OCI-LY3 (cell line): ENCODE data around the gene ATXN7L2.

Experiments
- H2AFZ ChIP-seq: fragments of 200-600, 300-600 bp; shearing (Covaris generic); 2 replicates; pipeline ENCODE4 v1.6.0; 2014; ENCODE audit warnings: antibody characterized with exemption, low read depth, low read length
- H3K27ac ChIP-seq: fragments of 200-600, 300-600 bp; sonication (generic); 2 replicates; pipeline ENCODE4 v1.5.1; 2014; ENCODE audit warnings: mild to moderate bottlenecking, low read length, moderate library complexity, mixed read lengths
- H3K27me3 ChIP-seq: fragments of 200-600, 300-600 bp; sonication (generic); 2 replicates; pipeline ENCODE4 v1.6.1; 2014; ENCODE audit warnings: low read depth, low read length, mixed read lengths
- H3K36me3 ChIP-seq: fragments of 200-600, 300-600 bp; sonication (generic); replicated peaks from 2 replicates; pipeline ENCODE3; 2014; ENCODE audit warnings: low read depth, low read length, mixed read lengths
- H3K4me1 ChIP-seq: fragments of 300-600, 200-600 bp; sonication (generic); 2 replicates; pipeline ENCODE4 v1.6.1; 2014; ENCODE audit warnings: low read length, mixed read lengths
- H3K4me2 ChIP-seq: fragments of 200-600, 300-600 bp; sonication (generic); 2 replicates; pipeline ENCODE4 v1.6.1; 2014; ENCODE audit warnings: low read length, mixed read lengths
- H3K4me3 ChIP-seq: fragments of 300-600, 200-600 bp; sonication (generic); 2 replicates; pipeline ENCODE4 v1.5.1; 2014; ENCODE audit warnings: antibody characterized with exemption, mild to moderate bottlenecking, low read length, moderate library complexity
- H3K79me2 ChIP-seq: fragments of 300-600, 200-600 bp; shearing (Covaris generic); 2 replicates; pipeline ENCODE4 v1.6.1; 2014; ENCODE audit warnings: mild to moderate bottlenecking, low read length, mixed read lengths
- H3K9ac ChIP-seq: fragments of 300-600, 200-600 bp; shearing (Covaris generic); 2 replicates; pipeline ENCODE4 v1.6.0; 2014; ENCODE audit warnings: mild to moderate bottlenecking, low read length, moderate library complexity
- H3K9me3 ChIP-seq: fragments of 200-600, 300-600 bp; shearing (Covaris generic); 2 replicates; pipeline ENCODE4 v1.6.1; 2014; ENCODE audit warnings: low read length, mixed read lengths; ENCODE audit not compliant: insufficient read depth
- H4K20me1 ChIP-seq: fragments of 200-600, 300-600 bp; sonication (generic); 2 replicates; pipeline ENCODE4 v1.6.1; 2016; ENCODE audit warnings: low read length, mixed read lengths; ENCODE audit not compliant: insufficient read depth
- EZH2phosphoT487 ChIP-seq: fragments of 200-600 bp; shearing (Covaris generic); IDR thresholded peaks from 2 replicates; pipeline ENCODE4 v1.6.1; 2018; ENCODE audit warnings: antibody characterized with exemption, mixed run types, low read depth
- TF ChIP-seq, protein P1 (sequence below): fragments of 200-600, 300-600 bp; sonication (generic); IDR thresholded peaks from 2 replicates; pipeline ENCODE4 v1.5.1; 2014; ENCODE audit warnings: antibody characterized with exemption, low read length, low read depth

ATXN7L2 gene

DNA sequence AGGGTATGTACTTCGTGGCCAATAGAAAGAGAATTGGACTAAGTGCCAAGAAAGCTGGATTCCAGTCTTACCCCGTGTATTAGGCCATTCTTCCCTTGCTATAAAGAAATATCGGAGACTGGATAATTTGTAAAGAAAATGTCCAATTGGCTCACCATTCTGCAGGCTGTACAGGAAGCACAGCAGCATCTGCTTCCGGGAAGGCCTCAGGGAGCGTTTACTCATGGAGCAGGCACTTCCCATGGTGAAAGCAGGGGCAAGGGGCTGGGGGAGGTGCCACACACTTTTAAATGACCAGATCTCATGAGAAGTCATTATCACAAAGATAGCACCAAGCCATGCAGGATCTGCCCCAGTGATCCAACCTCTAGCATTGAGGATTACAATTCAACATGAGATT is 33.6 kb downstream of the ATXN7L2 start:
- H3K4me2 ChIP-seq: no peak overlapping the region
- no peaks in the 10 kb centered on the region for H3K9me3 ChIP-seq
- no peaks in the 10 kb centered on the region for H4K20me1 ChIP-seq
- H3K4me1 ChIP-seq: peaks cover 14% of the 10 kb centered on the region
- no peaks in the 10 kb centered on the region for H3K36me3 ChIP-seq
- no peaks in the 10 kb centered on the region for H3K27me3 ChIP-seq
- TF ChIP-seq, protein P1, sequence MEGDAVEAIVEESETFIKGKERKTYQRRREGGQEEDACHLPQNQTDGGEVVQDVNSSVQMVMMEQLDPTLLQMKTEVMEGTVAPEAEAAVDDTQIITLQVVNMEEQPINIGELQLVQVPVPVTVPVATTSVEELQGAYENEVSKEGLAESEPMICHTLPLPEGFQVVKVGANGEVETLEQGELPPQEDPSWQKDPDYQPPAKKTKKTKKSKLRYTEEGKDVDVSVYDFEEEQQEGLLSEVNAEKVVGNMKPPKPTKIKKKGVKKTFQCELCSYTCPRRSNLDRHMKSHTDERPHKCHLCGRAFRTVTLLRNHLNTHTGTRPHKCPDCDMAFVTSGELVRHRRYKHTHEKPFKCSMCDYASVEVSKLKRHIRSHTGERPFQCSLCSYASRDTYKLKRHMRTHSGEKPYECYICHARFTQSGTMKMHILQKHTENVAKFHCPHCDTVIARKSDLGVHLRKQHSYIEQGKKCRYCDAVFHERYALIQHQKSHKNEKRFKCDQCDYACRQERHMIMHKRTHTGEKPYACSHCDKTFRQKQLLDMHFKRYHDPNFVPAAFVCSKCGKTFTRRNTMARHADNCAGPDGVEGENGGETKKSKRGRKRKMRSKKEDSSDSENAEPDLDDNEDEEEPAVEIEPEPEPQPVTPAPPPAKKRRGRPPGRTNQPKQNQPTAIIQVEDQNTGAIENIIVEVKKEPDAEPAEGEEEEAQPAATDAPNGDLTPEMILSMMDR: no peak
- TF ChIP-seq EZH2phosphoT487: no peak
- H3K9ac ChIP-seq: no peak overlapping the region
- H3K79me2 ChIP-seq: no peaks in the 10 kb centered on the region
- no peak overlapping the region for H3K4me3 ChIP-seq
- no peak overlapping the region for H3K27ac ChIP-seq
- no peak overlapping the region for H2AFZ ChIP-seq

DNA sequence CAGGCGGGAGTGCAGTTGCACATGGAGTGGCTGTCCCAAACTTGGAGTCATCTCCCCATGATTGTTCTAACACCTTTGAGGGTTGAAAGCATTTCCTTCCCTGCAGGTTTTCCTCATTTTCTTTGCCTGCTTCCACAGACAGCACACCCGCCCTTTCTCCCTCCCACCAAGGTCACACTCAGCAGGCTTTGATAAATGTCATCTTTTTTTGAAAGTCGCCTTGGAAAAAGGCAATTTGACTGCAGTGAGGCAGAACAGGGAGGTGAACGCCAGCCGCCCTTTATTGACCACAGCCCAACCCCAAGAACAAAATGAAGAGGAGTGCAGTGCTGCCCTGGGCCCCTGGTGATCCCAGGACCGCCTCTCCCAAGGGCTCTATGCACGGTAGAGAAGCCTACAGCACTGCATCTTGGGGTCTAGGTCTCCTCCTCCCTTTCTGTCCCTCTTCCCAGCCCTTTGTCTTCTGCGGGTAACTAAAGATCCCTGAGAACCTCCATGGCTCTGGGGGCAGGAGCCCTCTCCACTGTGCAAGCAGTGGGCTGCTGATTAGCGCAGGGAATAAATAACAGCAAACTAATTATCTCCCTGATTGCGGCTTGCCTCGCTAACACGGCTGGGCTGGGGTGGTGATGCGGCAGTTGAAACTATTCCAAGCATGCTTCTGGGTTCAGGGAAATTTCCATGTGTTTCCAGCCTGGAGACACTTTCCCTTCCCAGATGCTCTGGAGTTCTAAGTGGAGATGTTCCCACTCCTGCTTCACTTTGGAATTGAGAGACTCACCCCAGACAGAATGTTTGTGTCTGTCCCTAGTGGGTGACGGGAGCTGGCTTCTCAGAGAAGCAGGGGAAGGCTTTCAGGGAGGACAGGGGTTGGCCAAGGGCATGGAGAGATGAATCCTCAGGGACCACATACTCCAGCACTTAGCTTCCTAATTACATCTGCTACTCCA is 37.6 kb downstream of the ATXN7L2 start:
- Histone ChIP-seq H3K4me1 (peaks cover 24% of the 10 kb centered on the region), H3K27me3 (no peaks in the 10 kb centered on the region), H3K4me2 (no peak overlapping the region), H2AFZ (no peak overlapping the region), H3K9ac (no peak overlapping the region), H3K27ac (no peak overlapping the region), H3K36me3 (no peaks in the 10 kb centered on the region), H3K79me2 (no peaks in the 10 kb centered on the region), H3K4me3 (no peak overlapping the region), H4K20me1 (no peaks in the 10 kb centered on the region), H3K9me3 (no peaks in the 10 kb centered on the region)
- no peak for TF ChIP-seq EZH2phosphoT487
- TF ChIP-seq, protein P1: no peak

DNA sequence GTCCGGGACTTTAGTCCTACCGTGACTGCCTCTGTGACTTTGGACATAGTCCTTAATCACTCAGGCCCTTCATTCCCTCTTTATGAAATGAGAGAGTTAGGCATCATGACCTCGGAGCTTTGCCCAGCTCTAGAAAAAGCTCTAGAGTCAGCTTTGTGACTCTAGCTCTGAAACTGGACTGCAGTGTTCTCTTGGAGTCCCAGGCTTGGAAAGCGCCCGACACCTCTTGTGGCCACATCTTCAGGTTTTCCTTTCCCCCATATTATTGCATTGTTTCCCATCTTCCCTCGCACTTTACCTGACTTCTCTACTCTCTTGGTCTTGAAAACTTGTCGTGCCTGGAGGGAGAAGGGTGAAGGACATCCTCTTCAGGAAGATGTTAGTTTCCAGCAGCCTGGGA is 38.3 kb downstream of the ATXN7L2 start:
- Histone ChIP-seq H3K9me3 (no peaks in the 10 kb centered on the region), H3K79me2 (no peaks in the 10 kb centered on the region), H3K27me3 (no peaks in the 10 kb centered on the region), H3K4me1 (peaks cover 30% of the 10 kb centered on the region), H4K20me1 (no peaks in the 10 kb centered on the region), H3K4me2 (no peak overlapping the region), H3K36me3 (no peaks in the 10 kb centered on the region), H3K4me3 (no peak overlapping the region), H3K9ac (no peak overlapping the region), H2AFZ (no peak overlapping the region), H3K27ac (no peak overlapping the region)
- no peak for TF ChIP-seq EZH2phosphoT487
- TF ChIP-seq, protein P1: no peak

DNA sequence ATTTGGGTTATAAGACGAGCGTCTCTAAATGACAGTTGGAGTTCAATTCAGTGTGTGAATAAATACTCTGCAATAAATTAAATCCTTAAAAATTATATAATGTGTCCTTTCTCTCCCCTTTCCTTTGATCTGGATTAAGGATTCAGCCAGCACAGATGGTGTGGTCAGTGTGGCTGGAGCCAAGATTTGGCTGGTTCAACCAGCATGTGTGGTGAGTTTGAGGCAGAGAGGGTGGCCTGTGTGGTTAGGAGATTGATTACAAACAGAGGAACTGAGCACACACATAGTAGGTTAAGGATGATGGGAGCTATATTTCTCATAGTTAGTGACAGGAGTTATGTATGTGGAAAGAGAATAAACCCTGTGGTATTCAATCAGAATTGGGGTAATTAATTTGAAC is 40.0 kb downstream of the ATXN7L2 start:
- H3K4me1 ChIP-seq: peaks cover 38% of the 10 kb centered on the region
- H3K4me3 ChIP-seq: no peak overlapping the region
- no peaks in the 10 kb centered on the region for H3K36me3 ChIP-seq
- no peaks in the 10 kb centered on the region for H4K20me1 ChIP-seq
- H3K27me3 ChIP-seq: no peaks in the 10 kb centered on the region
- H3K79me2 ChIP-seq: no peaks in the 10 kb centered on the region
- no peak overlapping the region for H3K27ac ChIP-seq
- no peak overlapping the region for H3K4me2 ChIP-seq
- H3K9me3 ChIP-seq: no peaks in the 10 kb centered on the region
- H3K9ac ChIP-seq: no peak overlapping the region
- H2AFZ ChIP-seq: no peak overlapping the region
- TF ChIP-seq EZH2phosphoT487: no peak
- TF ChIP-seq, protein P1: no peak
